Lower leg skin (tissue), 4 donors: ENCODE measurements around the gene ABHD12. TPM values are rescaled to one million over a fixed set of nuclear protein-coding genes. Genes with fewer than 3 reads are reported as not detected.

ENCODE experiments used
- DNase-seq, 2 donors: peaks; one replicate each; pipeline ENCODE4 v3.0.0-alpha.2; 2019; ENCODE audit warnings: low spot score in 2 of 2
- H3K4me3 ChIP-seq: fragments of 200-600 bp; sonication (generic); 2 replicates; pipeline ENCODE4 v1.5.1; 2017; ENCODE audit warnings: mild to moderate bottlenecking, low read depth; ENCODE audit not compliant: poor library complexity, severe bottlenecking
- POLR2A ChIP-seq, 2 donors: fragments of 450-650 bp; IDR thresholded peaks; one replicate each; pipeline ENCODE4 v1.6.1; 2016 to 2017; ENCODE audit warnings: antibody characterized with exemption in 2 of 2, mild to moderate bottlenecking in 1 of 2, moderate library complexity in 1 of 2
- WGBS, 2 donors: methylation state at CpG; one replicate each; pipeline ENCODE4 v1.1.5; 2018; 5-methylcytosine and 5-hydroxymethylcytosine counted together
- intact Hi-C: fragments of 100-400 bp; cut with DNase I; formaldehyde crosslinking; loops from one replicate; pipeline ENCODE4 v1.15.0; 2023; ENCODE audit warnings: low total_unique reads
- total RNA-seq, 4 donors: library from RNA; depleted of rRNA; stranded (reverse); fragments of >200 nt; gene quantifications; one replicate each; pipeline ENCODE4 v1.1.0, GENCODE V29; 2016
- TF ChIP-seq, protein P1 (sequence below), 3 donors: fragments of 450-650 bp; IDR thresholded peaks; one replicate each; pipeline ENCODE4 v1.5.1; 2016; ENCODE audit warnings: antibody characterized with exemption in 3 of 3, mild to moderate bottlenecking in 3 of 3, moderate library complexity in 2 of 3

ABHD12 gene
- total RNA-seq, 4 donors from 2014 or later: 51.7 to 121 (median 103) TPM

- 86 to 97% methylated on average over 5 of the region's 5 CpGs for WGBS, 2 donors
- intact Hi-C loops: no loop called here
- peak in 1 of 2 donors; percentile 75 for DNase-seq
- TF ChIP-seq, protein P1, sequence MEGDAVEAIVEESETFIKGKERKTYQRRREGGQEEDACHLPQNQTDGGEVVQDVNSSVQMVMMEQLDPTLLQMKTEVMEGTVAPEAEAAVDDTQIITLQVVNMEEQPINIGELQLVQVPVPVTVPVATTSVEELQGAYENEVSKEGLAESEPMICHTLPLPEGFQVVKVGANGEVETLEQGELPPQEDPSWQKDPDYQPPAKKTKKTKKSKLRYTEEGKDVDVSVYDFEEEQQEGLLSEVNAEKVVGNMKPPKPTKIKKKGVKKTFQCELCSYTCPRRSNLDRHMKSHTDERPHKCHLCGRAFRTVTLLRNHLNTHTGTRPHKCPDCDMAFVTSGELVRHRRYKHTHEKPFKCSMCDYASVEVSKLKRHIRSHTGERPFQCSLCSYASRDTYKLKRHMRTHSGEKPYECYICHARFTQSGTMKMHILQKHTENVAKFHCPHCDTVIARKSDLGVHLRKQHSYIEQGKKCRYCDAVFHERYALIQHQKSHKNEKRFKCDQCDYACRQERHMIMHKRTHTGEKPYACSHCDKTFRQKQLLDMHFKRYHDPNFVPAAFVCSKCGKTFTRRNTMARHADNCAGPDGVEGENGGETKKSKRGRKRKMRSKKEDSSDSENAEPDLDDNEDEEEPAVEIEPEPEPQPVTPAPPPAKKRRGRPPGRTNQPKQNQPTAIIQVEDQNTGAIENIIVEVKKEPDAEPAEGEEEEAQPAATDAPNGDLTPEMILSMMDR (IDR thresholded peaks at IDR 0.05): no peak
- H3K4me3 ChIP-seq: no peak overlapping the region
Observed at GRCh38 chr20:25321262-25321831, 69.3 kb downstream of the ABHD12 start.

DNA sequence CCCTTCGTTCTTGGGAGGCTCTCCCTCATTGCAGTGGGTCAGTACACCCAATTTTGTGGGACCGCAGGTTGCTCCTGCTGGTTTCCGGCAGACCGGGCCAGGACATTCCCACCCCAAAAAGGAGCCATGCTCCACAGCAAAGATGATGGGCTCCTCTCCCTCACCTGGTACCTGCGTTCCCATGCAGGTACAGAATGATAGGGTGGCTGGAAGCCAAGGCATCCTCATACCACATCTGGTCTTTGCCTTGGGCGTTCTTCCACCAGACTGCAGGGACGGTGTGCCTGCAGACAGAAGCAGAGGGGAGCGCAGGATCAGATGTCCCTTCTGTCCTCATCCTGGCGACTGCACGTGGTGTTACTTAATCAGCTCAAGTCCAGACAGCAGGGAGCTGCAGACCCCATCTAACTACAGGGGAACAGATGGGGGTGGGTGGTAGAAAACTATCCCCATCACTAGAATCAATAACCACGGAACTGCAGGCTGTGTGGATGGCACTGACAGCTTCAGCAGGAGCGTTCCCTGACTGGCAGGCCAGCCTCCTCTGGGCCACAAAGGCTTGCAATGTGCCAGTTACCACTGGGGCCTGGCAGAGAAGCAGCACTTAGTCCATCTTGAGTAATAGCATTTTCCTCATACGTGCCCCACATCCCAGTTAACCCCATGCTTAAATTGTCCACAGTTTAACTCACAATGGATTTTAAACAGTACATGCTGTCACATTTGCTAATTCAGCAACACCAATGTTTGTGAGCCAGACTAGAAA, 70.4 kb downstream of the ABHD12 start:
- no peak for TF ChIP-seq POLR2A (IDR thresholded peaks at IDR 0.05)
- TF ChIP-seq, protein P1 (IDR thresholded peaks at IDR 0.05): no peak
- WGBS, 2 donors: 76 to 80% methylated on average over 13 of the region's 13 CpGs
- no peak overlapping the region for H3K4me3 ChIP-seq
- DNase-seq: peak in 1 of 2 donors; percentile 42
- intact Hi-C loops: no loop called here

DNA sequence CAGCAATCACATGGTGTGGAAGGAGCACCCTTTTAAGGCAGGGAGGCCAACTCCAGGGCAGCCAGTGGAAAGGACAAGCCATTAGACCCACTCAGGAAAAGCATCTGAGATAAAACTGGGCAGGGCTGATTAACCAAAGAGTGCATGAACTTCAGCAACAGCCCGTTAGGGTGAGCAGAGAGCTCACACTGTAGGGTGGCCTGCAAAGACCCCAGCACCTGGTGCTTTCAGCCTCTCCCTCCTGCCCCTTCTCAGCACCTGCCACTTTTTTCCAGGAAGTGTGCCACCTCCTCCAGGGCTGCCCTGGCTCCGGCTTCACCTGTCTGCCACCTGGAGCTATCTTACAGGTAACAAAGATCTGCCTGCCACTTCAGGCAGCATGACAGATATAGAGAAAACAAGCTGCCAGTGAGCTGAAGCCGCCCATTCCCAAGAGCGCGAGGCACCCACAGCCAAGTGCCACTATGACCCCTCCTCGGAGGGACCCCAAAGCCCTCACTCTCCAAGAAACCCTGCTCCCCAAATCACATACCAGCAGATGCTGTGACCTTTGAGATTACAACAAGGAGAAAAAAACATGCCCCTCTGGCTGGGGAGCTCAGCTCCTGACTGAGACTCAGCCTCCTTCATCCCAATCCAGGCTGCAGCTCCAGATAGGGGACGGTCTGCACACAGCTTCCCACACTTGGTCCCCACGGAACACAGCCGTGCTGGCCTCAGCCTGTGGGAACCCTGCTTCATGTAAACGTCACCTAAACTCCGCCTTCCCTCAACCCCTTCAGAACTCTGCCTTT, 71.2 kb downstream of the ABHD12 start:
- intact Hi-C loops: no loop called here
- H3K4me3 ChIP-seq: no peak overlapping the region
- peak in 1 of 2 donors; percentile 60 for DNase-seq
- TF ChIP-seq, protein P1 (IDR thresholded peaks at IDR 0.05): no peak
- TF ChIP-seq POLR2A (IDR thresholded peaks at IDR 0.05): no peak
- 82 to 91% methylated on average over 11 of the region's 11 CpGs for WGBS, 2 donors

DNA sequence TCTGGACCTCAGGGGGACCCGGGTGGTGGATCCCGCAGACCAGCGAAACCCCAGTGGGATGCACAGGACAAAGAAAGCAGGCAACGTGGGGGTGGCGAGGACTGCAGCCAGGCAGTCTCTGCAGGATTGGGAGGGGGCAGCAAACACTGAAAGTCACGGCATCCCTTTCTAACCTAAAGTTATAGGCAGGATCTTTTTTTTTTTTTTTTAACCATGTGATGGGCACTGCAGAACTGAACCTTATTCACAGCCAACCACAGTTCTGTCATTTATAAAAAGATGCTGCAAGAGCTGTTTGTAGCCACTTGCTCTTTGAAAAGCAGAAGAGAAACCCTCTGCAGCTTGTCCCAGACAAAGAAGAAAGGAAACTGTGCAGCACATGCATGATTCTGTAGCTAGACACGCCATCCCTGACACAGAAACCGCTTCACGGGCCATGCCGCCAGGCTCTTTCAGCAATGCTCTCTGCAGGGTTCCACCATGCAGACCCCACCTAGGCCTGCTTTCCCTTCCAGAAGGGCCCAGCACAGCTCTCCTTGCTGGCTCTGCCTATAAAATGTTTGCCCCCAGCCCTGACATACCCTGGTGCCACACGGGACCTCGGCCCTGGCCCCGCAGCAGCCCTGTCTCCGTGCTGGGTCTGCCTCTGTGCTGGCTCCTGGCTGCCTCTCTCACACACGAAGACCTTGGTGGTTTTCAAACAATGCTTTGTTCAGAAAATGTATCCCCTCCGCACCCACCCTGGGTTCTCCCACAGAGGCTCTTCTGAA, 72.0 kb downstream of the ABHD12 start:
- no peak overlapping the region for H3K4me3 ChIP-seq
- intact Hi-C loops: no loop called here
- TF ChIP-seq POLR2A (IDR thresholded peaks at IDR 0.05): no peak
- TF ChIP-seq, protein P1 (IDR thresholded peaks at IDR 0.05): no peak
- DNase-seq: peak in 1 of 2 donors; percentile 80
- 81 to 85% methylated on average over 11 to 16 of the region's 16 CpGs for WGBS, 2 donors

GRCh38 chr20:25317351-25318075, 73.1 kb downstream of the ABHD12 start:
- peak in 1 of 2 donors; percentile 81 for DNase-seq
- no peak overlapping the region for H3K4me3 ChIP-seq
- WGBS, 2 donors: 82 to 83% methylated on average over 17 of the region's 17 CpGs
- intact Hi-C loops: no loop called here
- no peak for TF ChIP-seq POLR2A (IDR thresholded peaks at IDR 0.05)
- TF ChIP-seq, protein P1 (IDR thresholded peaks at IDR 0.05): no peak
